Parathyroid adenoma (tissue), 2 donors: ENCODE data around the gene ACVR1.

Experiments used
- H2AFZ ChIP-seq: fragments of 300-600 bp; sonication (generic); one replicate; pipeline ENCODE4 v1.7.0; 2017; ENCODE audit warnings: antibody characterized with exemption, mild to moderate bottlenecking
- H3K27ac ChIP-seq: fragments of 300-600 bp; sonication (generic); one replicate; pipeline ENCODE4 v1.7.0; 2017
- H3K27me3 ChIP-seq: fragments of 300-600 bp; sonication (generic); one replicate; pipeline ENCODE4 v1.7.0; 2017; ENCODE audit warnings: low read length; ENCODE audit not compliant: control insufficient read depth, insufficient read depth
- H3K36me3 ChIP-seq: fragments of 300-600 bp; sonication (generic); one replicate; pipeline ENCODE4 v1.7.0; 2017; ENCODE audit warnings: low read length; ENCODE audit not compliant: control insufficient read depth, insufficient read depth
- H3K4me1 ChIP-seq: fragments of 300-600 bp; sonication (generic); one replicate; pipeline ENCODE4 v1.7.0; 2017; ENCODE audit warnings: control low read depth
- H3K4me2 ChIP-seq: fragments of 300-600 bp; sonication (generic); one replicate; pipeline ENCODE4 v1.7.0; 2017; ENCODE audit warnings: low read length
- H3K4me3 ChIP-seq: fragments of 300-600 bp; sonication (generic); one replicate; pipeline ENCODE4 v1.7.0; 2017; ENCODE audit warnings: low read depth, low read length
- H3K79me2 ChIP-seq: fragments of 300-600 bp; sonication (generic); one replicate; pipeline ENCODE4 v1.7.0; 2017; ENCODE audit warnings: control low read depth
- H3K9ac ChIP-seq: fragments of 300-600 bp; sonication (generic); one replicate; pipeline ENCODE4 v1.7.0; 2017; ENCODE audit warnings: mild to moderate bottlenecking
- H3K9me3 ChIP-seq: fragments of 300-600 bp; sonication (generic); one replicate; pipeline ENCODE4 v1.7.0; 2017; ENCODE audit warnings: low read length; ENCODE audit not compliant: control insufficient read depth
- CTCF ChIP-seq: fragments of 300-600 bp; sonication (generic); IDR thresholded peaks from one replicate; pipeline ENCODE4 v1.7.0; 2017; ENCODE audit warnings: antibody characterized with exemption, mild to moderate bottlenecking
- donor health status: primary hyperparathyroidism.

Gene ACVR1

DNA sequence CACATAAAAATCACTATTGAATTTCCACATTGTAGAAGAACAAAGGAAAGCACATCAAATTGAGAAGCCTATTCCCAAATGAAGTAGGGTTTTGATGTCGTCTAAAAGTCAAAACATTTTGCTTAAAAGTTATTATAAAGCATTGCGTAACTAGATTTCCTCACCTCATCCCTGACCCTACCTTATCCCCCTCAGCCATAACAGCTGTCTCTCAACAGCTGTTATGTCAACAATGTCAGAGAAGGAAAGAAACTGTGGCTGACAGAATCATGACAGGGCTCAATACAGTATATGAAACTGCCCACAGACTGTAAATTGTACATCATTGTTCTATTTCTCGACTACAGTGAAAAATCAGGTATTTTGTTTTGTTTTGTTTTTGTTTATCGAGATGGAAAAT, 184.4 kb downstream of the ACVR1 start:
- Histone ChIP-seq H2AFZ (no peak overlapping the region), H3K4me3 (no peak overlapping the region), H3K9ac (no peak overlapping the region), H3K27ac (no peak overlapping the region), H3K4me1 (no peaks in the 10 kb centered on the region), H3K9me3 (no peaks in the 10 kb centered on the region), H3K36me3 (no peaks in the 10 kb centered on the region), H3K4me2 (no peak overlapping the region), H3K27me3 (no peaks in the 10 kb centered on the region), H3K79me2 (no peaks in the 10 kb centered on the region)
- TF ChIP-seq CTCF: no peak

DNA sequence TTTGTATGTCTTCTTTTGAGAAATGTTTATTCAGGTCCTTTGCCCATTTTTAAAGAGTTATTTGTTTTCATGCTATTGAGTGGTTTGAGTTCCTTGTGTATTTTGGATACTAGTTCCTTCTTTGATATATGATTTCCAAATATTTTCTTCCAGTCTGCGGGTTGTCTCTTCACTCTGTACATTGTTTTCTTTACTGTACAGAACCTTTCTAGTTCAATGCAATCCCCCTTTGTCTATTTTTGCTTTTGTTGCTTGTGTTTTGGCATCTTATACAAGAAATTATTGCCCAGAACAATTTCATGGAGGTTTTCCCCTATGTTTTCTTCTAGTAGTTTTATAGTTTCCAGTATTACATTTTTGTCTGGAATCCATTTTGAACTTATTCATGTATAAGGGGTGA, 185.0 kb downstream of the ACVR1 start:
- no peaks in the 10 kb centered on the region for H3K9me3 ChIP-seq
- no peak for TF ChIP-seq CTCF

More for the DNA sequence above, 185.0 kb downstream of the ACVR1 start:
- Histone ChIP-seq H3K4me1 (no peaks in the 10 kb centered on the region), H3K27ac (no peak overlapping the region), H3K27me3 (no peaks in the 10 kb centered on the region), H3K4me3 (no peak overlapping the region), H3K4me2 (no peak overlapping the region), H3K79me2 (no peaks in the 10 kb centered on the region), H3K9ac (no peak overlapping the region), H3K36me3 (no peaks in the 10 kb centered on the region), H2AFZ (no peak overlapping the region)
